ENCODE measurements around the gene TXLNB. TPM values are rescaled to one million over a fixed set of nuclear protein-coding genes. Genes with fewer than 3 reads are reported as not detected.

The TXLNB gene
- total RNA-seq, 2 experiments from 2014 or later = 0.17 to 0.19 TPM

GRCh38 chr6:139242457-139243240 is 49.1 kb downstream of the TXLNB start:
- no peak overlapping the region for H3K4me3 ChIP-seq (ENCODE audit: low read length)
- intact Hi-C loops (cut with DNase I, micrococcal nuclease) = no loop called here
- H3K27me3 Mint-ChIP-seq = no peaks in the 10 kb centered on the region
- no peaks in the 10 kb centered on the region for H3K9me3 Mint-ChIP-seq
- H3K4me1 ChIP-seq (ENCODE audit: insufficient read depth, low read length) = no peaks in the 10 kb centered on the region
- peaks cover 11% of the 10 kb centered on the region for H3K4me1 Mint-ChIP-seq (ENCODE audit: low read depth)
- POLR2A ChIA-PET = no interaction called here
- ATAC-seq (ENCODE audit: poor library complexity) = no peak
- no peaks in the 10 kb centered on the region for H3K27me3 ChIP-seq (ENCODE audit: control insufficient read depth in 1 of 2, insufficient read depth in 2 of 2, low read length in 2 of 2)
- H3K36me3 ChIP-seq (ENCODE audit: insufficient read depth, low read length) = no peaks in the 10 kb centered on the region
- no peak overlapping the region for H3K27ac Mint-ChIP-seq
- TF ChIP-seq CTCF (IDR thresholded peaks at IDR 0.05) = no peak
- H3K9me3 ChIP-seq (ENCODE audit: control insufficient read depth in 1 of 2, insufficient read depth in 1 of 2, low read length in 2 of 2) = no peaks in the 10 kb centered on the region
- H3K36me3 Mint-ChIP-seq (ENCODE audit: low read depth) = no peaks in the 10 kb centered on the region
- no peak overlapping the region for H3K27ac ChIP-seq (ENCODE audit: low read depth in 1 of 2, low read length in 2 of 2)
- no peak for DNase-seq
- CTCF ChIA-PET = interaction anchor here (1.7 kb wide), 1 partner anchor 23 kb away, joined by 3 read pairs; no protein-coding TSS in a partner anchor
- H3K4me3 Mint-ChIP-seq = no peak overlapping the region

DNA sequence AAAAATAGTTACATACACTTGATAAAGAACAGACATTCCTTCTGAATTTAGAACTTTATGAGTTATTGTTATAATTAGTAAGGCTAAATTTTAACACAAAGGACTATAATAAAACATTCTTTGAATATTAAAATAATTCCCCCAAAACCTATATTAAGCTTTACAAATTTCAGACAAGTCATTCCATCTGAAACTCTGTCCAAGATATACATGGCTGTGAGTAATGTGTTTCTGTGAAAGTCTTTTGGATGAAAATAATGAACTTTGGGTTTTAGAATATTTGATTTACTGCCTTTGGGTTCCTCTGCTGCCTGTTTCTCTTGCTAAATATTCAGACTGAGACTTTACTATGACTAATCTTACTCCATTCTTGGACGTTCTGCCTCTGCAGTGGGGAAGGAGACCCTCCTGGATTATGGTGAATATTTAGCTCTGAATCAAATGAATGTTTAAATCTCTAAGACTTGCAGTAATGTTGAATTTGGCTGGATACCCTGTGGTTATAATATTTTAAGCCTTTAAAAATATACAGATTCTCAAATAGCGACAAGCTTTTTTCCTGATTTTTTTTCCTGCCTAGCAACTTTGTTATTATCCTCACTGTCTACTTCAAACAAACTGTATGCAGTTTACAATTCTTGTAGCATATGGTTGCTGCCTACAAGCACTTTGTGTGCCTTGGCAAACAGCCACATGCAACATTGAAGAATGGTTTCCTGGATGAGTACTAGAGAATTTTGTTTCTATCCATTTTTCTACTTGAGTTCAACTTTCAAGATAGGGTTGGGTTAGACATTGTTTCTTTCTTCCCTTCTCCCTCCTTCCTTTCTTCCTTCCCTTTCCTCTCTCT is 51.4 kb downstream of the TXLNB start:
- H3K27ac Mint-ChIP-seq = no peak overlapping the region
- ATAC-seq (ENCODE audit: poor library complexity) (no peak), DNase-seq (peak in 1 of 14 experiments; percentile 20)
- peaks cover 7% of the 10 kb centered on the region for H3K4me1 Mint-ChIP-seq (ENCODE audit: low read depth)
- H3K4me3 Mint-ChIP-seq = no peak overlapping the region
- POLR2A ChIA-PET = interaction anchor here (0.5 to 0.9 kb wide), 2 partner anchors 21 to 104 kb away, joined by 3 read pairs; no protein-coding TSS in a partner anchor
- H3K4me1 ChIP-seq (ENCODE audit: insufficient read depth, low read length) = no peaks in the 10 kb centered on the region
- H3K4me3 ChIP-seq (ENCODE audit: low read length) = no peak overlapping the region
- H3K27me3 Mint-ChIP-seq = no peaks in the 10 kb centered on the region
- H3K27ac ChIP-seq (ENCODE audit: low read depth in 1 of 2, low read length in 2 of 2) = no peak overlapping the region
- no peak for TF ChIP-seq CTCF (IDR thresholded peaks at IDR 0.05)
- H3K36me3 Mint-ChIP-seq (ENCODE audit: low read depth) = no peaks in the 10 kb centered on the region
- H3K36me3 ChIP-seq (ENCODE audit: insufficient read depth, low read length) = no peaks in the 10 kb centered on the region
- intact Hi-C loops (cut with DNase I, micrococcal nuclease) = no loop called here
- no peaks in the 10 kb centered on the region for H3K9me3 ChIP-seq (ENCODE audit: control insufficient read depth in 1 of 2, insufficient read depth in 1 of 2, low read length in 2 of 2)
- CTCF ChIA-PET = interaction anchor here (1.2 to 1.5 kb wide), 2 partner anchors 10 to 170 kb away, joined by 3 to 8 read pairs; no protein-coding TSS in a partner anchor
- no peaks in the 10 kb centered on the region for H3K9me3 Mint-ChIP-seq
- H3K27me3 ChIP-seq (ENCODE audit: control insufficient read depth in 1 of 2, insufficient read depth in 2 of 2, low read length in 2 of 2) = no peaks in the 10 kb centered on the region

GRCh38 chr6:139239064-139239463 is 52.7 kb downstream of the TXLNB start:
- Mint-ChIP-seq H3K27me3 (no peaks in the 10 kb centered on the region), H3K9me3 (no peaks in the 10 kb centered on the region), H3K4me1 (ENCODE audit: low read depth) (peaks cover 7% of the 10 kb centered on the region), H3K27ac (no peak overlapping the region), H3K36me3 (ENCODE audit: low read depth) (no peaks in the 10 kb centered on the region), H3K4me3 (no peak overlapping the region)
- POLR2A ChIA-PET = no interaction called here
- peaks cover 0 to 10% of the 10 kb centered on the region in 2 experiments for H3K9me3 ChIP-seq (ENCODE audit: control insufficient read depth in 1 of 2, insufficient read depth in 1 of 2, low read length in 2 of 2)
- no peak overlapping the region for H3K4me3 ChIP-seq (ENCODE audit: low read length)
- no peaks in the 10 kb centered on the region for H3K36me3 ChIP-seq (ENCODE audit: insufficient read depth, low read length)
- no peak for TF ChIP-seq CTCF (IDR thresholded peaks at IDR 0.05)
- ATAC-seq (ENCODE audit: poor library complexity) = no peak
- H3K4me1 ChIP-seq (ENCODE audit: insufficient read depth, low read length) = no peaks in the 10 kb centered on the region
- intact Hi-C loops (cut with DNase I, micrococcal nuclease) = no loop called here
- DNase-seq = no peak
- no peak overlapping the region for H3K27ac ChIP-seq (ENCODE audit: low read depth in 1 of 2, low read length in 2 of 2)
- no peaks in the 10 kb centered on the region for H3K27me3 ChIP-seq (ENCODE audit: control insufficient read depth in 1 of 2, insufficient read depth in 2 of 2, low read length in 2 of 2)
- CTCF ChIA-PET = no interaction called here

Data from CD4-positive, alpha-beta T cell (primary cell).